ENCODE results near the gene MCM9.
A peak's percentile ranks its signal among the peaks of the same experiment; 100 is the strongest.

MCM9 gene

DNA sequence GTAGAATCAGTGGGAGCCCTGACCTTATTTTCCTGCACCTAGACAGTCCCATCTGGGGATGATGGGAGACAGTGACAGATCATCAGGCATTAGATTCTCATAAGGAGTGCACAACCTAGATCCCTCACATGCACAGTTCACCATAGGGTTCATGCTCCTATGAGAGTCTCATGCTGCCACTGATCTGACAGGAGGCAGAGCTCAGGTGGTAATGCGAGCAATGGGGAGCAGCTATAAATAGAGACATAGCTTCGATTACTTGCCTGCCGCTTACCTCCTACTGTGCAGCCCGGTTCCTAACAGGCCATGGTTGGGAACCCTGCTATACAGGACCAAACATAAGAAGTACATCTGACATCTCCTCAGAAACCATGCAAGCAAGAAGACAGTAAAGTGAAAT lies 72.5 kb downstream of the MCM9 start:
- no peaks in the 10 kb centered on the region for H3K27me3 Mint-ChIP-seq
- ATAC-seq (replicated peaks), result no peak
- peaks cover 0 to 2% of the 10 kb centered on the region in 2 donors for H3K9me3 Mint-ChIP-seq
- H3K4me3 Mint-ChIP-seq, result no peak overlapping the region
- H3K4me1 Mint-ChIP-seq (ENCODE audit: low read depth in 2 of 2), result peaks cover 42 to 73% of the 10 kb centered on the region in 2 donors
- H3K36me3 Mint-ChIP-seq (ENCODE audit: insufficient read depth), result no peaks in the 10 kb centered on the region
- no peak for DNase-seq
- H3K27ac Mint-ChIP-seq, result peak overlapping the region in 1 of 2 donors; percentile 8

- H3K9me3 Mint-ChIP-seq, result peaks cover 0 to 2% of the 10 kb centered on the region in 2 donors
- ATAC-seq (replicated peaks) (no peak), DNase-seq (no peak)
- no peak overlapping the region for H3K4me3 Mint-ChIP-seq
- no peak overlapping the region for H3K27ac Mint-ChIP-seq
- H3K36me3 Mint-ChIP-seq (ENCODE audit: insufficient read depth), result no peaks in the 10 kb centered on the region
- H3K4me1 Mint-ChIP-seq (ENCODE audit: low read depth in 2 of 2), result peaks cover 35 to 70% of the 10 kb centered on the region in 2 donors
- no peaks in the 10 kb centered on the region for H3K27me3 Mint-ChIP-seq
Measured at GRCh38 chr6:118860880-118861279, 74.1 kb downstream of the MCM9 start.

GRCh38 chr6:118860363-118860762 lies 74.6 kb downstream of the MCM9 start:
- ATAC-seq (replicated peaks) (no peak), DNase-seq (no peak)
- Mint-ChIP-seq H3K27ac (peak overlapping the region in 1 of 2 donors; percentile 4), H3K36me3 (ENCODE audit: insufficient read depth) (no peaks in the 10 kb centered on the region), H3K4me1 (ENCODE audit: low read depth in 2 of 2) (peaks cover 30 to 67% of the 10 kb centered on the region in 2 donors), H3K9me3 (peaks cover 0 to 2% of the 10 kb centered on the region in 2 donors), H3K27me3 (no peaks in the 10 kb centered on the region), H3K4me3 (no peak overlapping the region)

DNA sequence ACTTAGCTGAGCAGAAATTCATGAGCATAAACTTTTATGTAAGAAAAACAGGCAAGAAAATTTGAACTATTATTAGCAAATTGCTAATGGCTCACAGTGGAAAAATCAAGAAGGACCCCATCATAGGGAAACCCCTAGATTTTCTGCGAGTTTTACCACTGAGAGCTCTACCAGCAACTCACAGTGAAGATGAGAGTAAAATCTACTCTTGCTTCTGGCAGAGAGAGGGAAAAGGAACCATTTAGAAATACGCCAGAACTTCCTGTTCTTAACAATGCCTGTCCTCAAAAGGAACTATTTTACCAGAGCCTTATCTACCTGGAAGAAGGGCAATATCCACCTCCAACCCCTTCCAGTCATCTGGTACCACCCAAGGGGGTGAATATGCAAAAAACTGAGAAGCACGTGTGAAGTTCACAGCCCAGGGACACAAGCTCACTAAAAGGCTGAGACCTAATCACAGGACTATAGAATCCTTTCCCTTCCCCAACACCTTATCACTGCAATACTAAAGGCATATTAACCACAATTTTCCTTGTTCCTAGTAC lies 75.4 kb downstream of the MCM9 start:
- Mint-ChIP-seq H3K4me3 (no peak overlapping the region), H3K27ac (peak overlapping the region; percentile 4 to 46), H3K4me1 (ENCODE audit: low read depth in 2 of 2) (peaks cover 24 to 59% of the 10 kb centered on the region in 2 donors), H3K36me3 (ENCODE audit: insufficient read depth) (no peaks in the 10 kb centered on the region), H3K27me3 (no peaks in the 10 kb centered on the region), H3K9me3 (peaks cover 0 to 2% of the 10 kb centered on the region in 2 donors)
- DNase-seq (no peak), ATAC-seq (replicated peaks) (no peak)

DNA sequence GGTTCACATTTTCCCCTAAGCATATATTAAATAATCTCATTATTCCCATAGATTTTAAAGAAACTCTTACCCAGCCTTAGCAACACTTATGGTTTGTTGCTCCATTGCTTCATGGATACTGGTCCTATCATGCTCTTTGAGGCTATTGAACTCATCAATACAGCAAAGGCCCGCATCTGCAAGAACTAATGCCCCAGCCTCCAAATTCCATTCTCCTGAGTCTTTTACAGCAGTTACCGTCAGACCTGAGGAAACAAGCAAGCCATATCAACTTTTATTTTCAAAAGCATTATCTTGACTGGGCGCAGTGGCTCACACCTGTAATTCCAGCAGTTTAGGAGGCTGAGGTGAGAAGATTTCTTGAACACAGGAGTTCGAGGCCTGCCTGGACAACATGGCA lies 78.7 kb downstream of the MCM9 start:
- Mint-ChIP-seq H3K27ac (peak overlapping the region in 1 of 2 donors; percentile 44), H3K9me3 (peaks cover 0 to 2% of the 10 kb centered on the region in 2 donors), H3K27me3 (no peaks in the 10 kb centered on the region), H3K4me1 (ENCODE audit: low read depth in 2 of 2) (peaks cover 10 to 36% of the 10 kb centered on the region in 2 donors), H3K36me3 (ENCODE audit: insufficient read depth) (no peaks in the 10 kb centered on the region), H3K4me3 (no peak overlapping the region)
- DNase-seq (no peak), ATAC-seq (replicated peaks) (no peak)

DNA sequence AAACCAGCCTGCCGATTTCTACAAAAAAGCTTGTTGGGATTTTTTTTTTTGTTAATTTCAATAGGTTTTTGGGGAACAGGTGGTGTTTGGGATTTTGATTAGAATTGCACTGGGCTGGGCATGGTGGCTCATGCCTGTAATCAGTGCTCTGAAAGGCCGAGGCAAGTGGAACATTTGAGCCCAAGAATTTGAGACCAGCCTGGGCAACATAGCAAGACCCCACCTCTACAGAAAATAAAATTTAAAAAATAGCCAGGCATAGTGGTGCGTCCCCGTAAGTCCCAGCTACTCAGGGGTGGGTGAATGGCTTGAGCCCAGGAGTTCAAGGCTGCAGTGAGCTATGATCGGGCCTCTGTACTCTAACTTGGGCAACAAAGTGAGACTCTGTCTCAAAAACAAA lies 81.6 kb downstream of the MCM9 start:
- H3K27ac Mint-ChIP-seq, result no peak overlapping the region
- no peak for ATAC-seq (replicated peaks)
- H3K27me3 Mint-ChIP-seq, result no peaks in the 10 kb centered on the region
- no peak overlapping the region for H3K4me3 Mint-ChIP-seq
- H3K9me3 Mint-ChIP-seq, result no peaks in the 10 kb centered on the region
- no peaks in the 10 kb centered on the region for H3K36me3 Mint-ChIP-seq (ENCODE audit: insufficient read depth)
- H3K4me1 Mint-ChIP-seq (ENCODE audit: low read depth in 2 of 2), result peaks cover 4 to 18% of the 10 kb centered on the region in 2 donors
- DNase-seq, result no peak

GRCh38 chr6:118844915-118845314 lies 90.0 kb downstream of the MCM9 start:
- no peaks in the 10 kb centered on the region for H3K9me3 Mint-ChIP-seq
- peak overlapping the region; percentile 15 to 70 for H3K27ac Mint-ChIP-seq
- no peaks in the 10 kb centered on the region for H3K27me3 Mint-ChIP-seq
- H3K4me1 Mint-ChIP-seq (ENCODE audit: low read depth in 2 of 2), result peaks cover 15 to 28% of the 10 kb centered on the region in 2 donors
- ATAC-seq (replicated peaks) (peak; percentile 58), DNase-seq (no peak)
- H3K36me3 Mint-ChIP-seq (ENCODE audit: insufficient read depth), result peaks cover 3% of the 10 kb centered on the region
- peak overlapping the region; percentile 26 to 56 for H3K4me3 Mint-ChIP-seq

DNA sequence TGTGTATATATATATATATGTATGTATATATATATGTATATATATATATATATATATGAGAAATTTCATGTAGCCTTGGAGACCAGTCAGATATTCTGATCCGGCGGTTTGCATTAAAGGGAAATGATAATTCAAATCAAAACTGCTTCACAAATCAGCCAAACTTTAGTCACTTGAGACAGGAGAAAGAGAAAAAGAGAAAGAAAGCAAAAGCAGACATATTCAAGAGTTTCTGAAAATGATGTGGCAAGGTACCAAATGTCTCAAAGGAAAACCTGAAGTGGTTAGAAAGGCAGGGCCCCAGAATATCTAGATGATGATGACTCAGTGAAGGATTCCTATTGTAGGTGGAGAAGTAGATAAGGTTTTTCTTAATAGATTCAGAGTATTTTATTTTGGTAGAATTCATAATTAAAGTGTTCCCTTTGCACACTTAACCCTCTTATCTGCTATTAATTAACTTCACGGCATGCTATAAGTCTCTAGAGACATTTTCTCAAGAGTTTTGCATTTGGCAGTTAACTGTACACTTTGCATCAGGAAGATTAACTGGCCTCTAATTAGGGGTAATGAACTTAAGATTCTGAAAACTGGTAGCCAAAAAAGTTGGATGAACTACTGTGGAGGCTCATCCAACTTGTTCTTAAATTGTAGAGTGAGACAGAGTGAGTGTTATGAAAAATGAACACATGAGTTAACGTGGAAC lies 91.1 kb downstream of the MCM9 start:
- Mint-ChIP-seq H3K9me3 (peaks cover 0 to 5% of the 10 kb centered on the region in 2 donors), H3K4me1 (ENCODE audit: low read depth in 2 of 2) (peaks cover 13 to 31% of the 10 kb centered on the region in 2 donors), H3K27ac (peak overlapping the region in 1 of 2 donors; percentile 70), H3K36me3 (ENCODE audit: insufficient read depth) (peaks cover 3% of the 10 kb centered on the region), H3K4me3 (no peak overlapping the region), H3K27me3 (no peaks in the 10 kb centered on the region)
- ATAC-seq (replicated peaks), result peak; percentile 22
- no peak for DNase-seq

DNA sequence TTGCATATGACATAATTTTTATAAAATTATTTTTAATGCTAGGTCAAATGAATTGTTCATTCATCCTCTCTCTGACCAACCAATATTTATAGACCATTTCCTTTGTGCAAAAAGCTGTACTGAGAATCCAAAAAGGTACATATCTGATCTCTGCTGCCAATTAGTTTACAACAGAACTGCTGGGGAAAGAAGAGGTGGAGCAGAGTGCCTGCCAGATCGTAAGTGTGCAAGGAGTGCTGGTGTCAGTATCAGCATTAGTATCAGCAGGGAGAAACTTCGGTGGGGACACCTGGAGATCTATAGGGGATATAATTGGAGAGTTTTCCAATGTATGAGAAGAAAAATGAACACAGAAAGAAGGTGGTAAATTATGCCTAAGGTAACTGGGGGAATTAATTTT lies 104.3 kb downstream of the MCM9 start:
- Mint-ChIP-seq H3K4me1 (ENCODE audit: low read depth in 2 of 2) (peaks cover 0 to 17% of the 10 kb centered on the region in 2 donors), H3K9me3 (no peaks in the 10 kb centered on the region), H3K27me3 (no peaks in the 10 kb centered on the region), H3K36me3 (ENCODE audit: insufficient read depth) (peaks cover 22% of the 10 kb centered on the region), H3K4me3 (no peak overlapping the region), H3K27ac (peak overlapping the region in 1 of 2 donors; percentile 29)
- DNase-seq, result no peak
- no peak for ATAC-seq (replicated peaks)

DNA sequence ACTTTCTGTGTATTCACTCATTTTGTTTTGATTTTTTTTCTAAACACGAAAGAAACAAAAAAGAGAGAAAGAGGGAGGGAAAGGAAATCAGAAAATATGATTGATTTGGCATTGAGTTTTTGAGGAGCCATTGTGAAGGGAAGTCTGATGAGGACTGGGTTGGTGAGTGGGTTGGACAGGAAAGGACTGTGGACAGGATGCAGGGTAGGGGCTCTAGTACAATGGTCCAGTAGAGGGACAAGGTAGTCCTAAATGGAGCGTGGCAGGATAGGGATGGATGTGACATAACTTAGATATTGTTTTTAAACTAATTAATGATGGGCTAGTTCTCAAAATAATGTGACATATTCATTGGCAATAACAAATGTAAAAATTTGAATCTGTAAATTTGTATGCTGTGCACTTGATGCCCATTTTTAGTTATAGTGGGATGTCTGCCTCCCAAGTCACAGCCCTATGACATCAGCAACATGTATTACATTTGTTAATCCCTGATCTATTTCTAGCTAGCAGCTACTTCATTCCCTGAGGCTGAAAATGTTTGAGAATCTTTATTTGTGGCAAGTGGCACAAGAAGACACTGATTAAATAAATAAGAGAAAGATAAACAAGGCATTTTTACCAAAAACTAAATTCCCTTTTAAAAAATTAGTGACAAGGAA lies 105.0 kb downstream of the MCM9 start:
- H3K27me3 Mint-ChIP-seq, result no peaks in the 10 kb centered on the region
- peak overlapping the region in 1 of 2 donors; percentile 10 for H3K27ac Mint-ChIP-seq
- peaks cover 22% of the 10 kb centered on the region for H3K36me3 Mint-ChIP-seq (ENCODE audit: insufficient read depth)
- H3K4me3 Mint-ChIP-seq, result no peak overlapping the region
- DNase-seq (no peak), ATAC-seq (replicated peaks) (no peak)
- H3K9me3 Mint-ChIP-seq, result no peaks in the 10 kb centered on the region
- H3K4me1 Mint-ChIP-seq (ENCODE audit: low read depth in 2 of 2), result peaks cover 0 to 14% of the 10 kb centered on the region in 2 donors

DNA sequence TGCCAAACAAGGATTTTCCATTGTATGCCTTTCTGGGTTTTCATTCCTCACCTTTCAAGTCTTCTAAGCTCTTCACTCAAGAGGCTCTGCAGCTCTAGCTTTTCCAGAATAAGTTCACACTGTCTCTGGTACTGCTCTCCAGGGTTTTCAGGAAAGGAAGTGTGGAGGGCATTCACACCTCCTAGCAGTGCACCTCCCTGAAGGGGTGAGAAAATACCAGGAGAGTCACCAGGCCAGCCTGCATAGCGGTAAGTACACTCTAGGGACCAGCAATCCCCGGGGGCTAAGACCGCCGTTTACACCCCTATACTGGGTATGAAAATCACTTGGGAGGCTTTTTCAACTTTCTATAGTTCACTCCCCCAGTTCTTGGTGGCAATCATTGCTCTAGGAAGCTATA lies 108.9 kb downstream of the MCM9 start:
- no peak for ATAC-seq (replicated peaks)
- H3K4me3 Mint-ChIP-seq, result no peak overlapping the region
- no peaks in the 10 kb centered on the region for H3K27me3 Mint-ChIP-seq
- no peaks in the 10 kb centered on the region for H3K9me3 Mint-ChIP-seq
- peaks cover 0 to 5% of the 10 kb centered on the region in 2 donors for H3K4me1 Mint-ChIP-seq (ENCODE audit: low read depth in 2 of 2)
- DNase-seq, result no peak
- H3K36me3 Mint-ChIP-seq (ENCODE audit: insufficient read depth), result peaks cover 35% of the 10 kb centered on the region
- H3K27ac Mint-ChIP-seq, result peak overlapping the region in 1 of 2 donors; percentile 51

DNA sequence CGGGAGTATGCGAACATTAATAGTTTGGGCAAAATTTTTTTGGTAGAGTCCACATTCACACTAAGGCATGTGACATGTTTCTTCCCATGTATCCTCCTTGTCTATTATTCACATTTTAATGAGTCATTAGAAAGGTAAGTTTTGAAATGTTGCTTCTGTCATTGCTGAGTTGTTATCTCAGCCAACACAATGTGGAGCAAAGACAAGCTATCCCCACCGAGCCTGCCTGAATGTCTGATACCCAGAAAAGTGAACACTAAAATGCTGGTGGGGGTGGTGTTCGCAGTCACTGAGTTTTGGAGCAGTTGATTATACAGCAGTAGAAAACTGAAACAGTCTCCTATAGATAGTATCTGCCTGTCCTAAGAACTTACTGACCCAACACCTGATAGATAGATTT lies 109.3 kb downstream of the MCM9 start:
- Mint-ChIP-seq H3K27me3 (no peaks in the 10 kb centered on the region), H3K4me3 (no peak overlapping the region), H3K4me1 (ENCODE audit: low read depth in 2 of 2) (peaks cover 0 to 5% of the 10 kb centered on the region in 2 donors), H3K36me3 (ENCODE audit: insufficient read depth) (peaks cover 35% of the 10 kb centered on the region), H3K27ac (peak overlapping the region in 1 of 2 donors; percentile 51), H3K9me3 (peaks cover 2% of the 10 kb centered on the region in 2 donors)
- DNase-seq (no peak), ATAC-seq (replicated peaks) (no peak)

DNA sequence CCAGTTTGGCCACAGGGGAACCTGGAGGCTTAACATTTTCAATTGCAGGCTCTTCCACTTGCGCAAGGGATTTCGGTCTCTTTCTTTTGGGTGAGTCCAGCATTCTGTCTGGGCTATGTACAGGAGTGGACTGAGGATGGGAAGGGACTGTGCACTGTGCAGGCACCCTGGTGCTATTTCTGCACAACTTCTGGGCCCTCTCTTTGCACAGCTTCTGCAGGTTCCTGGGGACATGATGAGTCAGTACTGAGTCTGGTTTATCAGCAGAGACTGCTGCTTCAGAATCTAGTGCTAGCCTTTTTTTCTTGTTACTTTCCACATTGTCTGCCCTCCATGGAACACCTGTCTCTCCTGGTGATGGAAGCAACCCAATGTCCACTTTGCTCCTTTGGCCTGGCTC lies 119.5 kb downstream of the MCM9 start:
- H3K9me3 Mint-ChIP-seq, result peaks cover 4 to 8% of the 10 kb centered on the region in 2 donors
- H3K4me1 Mint-ChIP-seq (ENCODE audit: low read depth in 2 of 2), result peaks cover 19 to 40% of the 10 kb centered on the region in 2 donors
- H3K4me3 Mint-ChIP-seq, result no peak overlapping the region
- no peak for DNase-seq
- peaks cover 12% of the 10 kb centered on the region for H3K36me3 Mint-ChIP-seq (ENCODE audit: insufficient read depth)
- H3K27me3 Mint-ChIP-seq, result no peaks in the 10 kb centered on the region
- H3K27ac Mint-ChIP-seq, result peak overlapping the region; percentile 83 to 90
- no peak for ATAC-seq (replicated peaks)

GRCh38 chr6:118813775-118814174 lies 121.2 kb downstream of the MCM9 start:
- DNase-seq (no peak), ATAC-seq (replicated peaks) (no peak)
- Mint-ChIP-seq H3K9me3 (peaks cover 0 to 1% of the 10 kb centered on the region in 2 donors), H3K36me3 (ENCODE audit: insufficient read depth) (peaks cover 19% of the 10 kb centered on the region), H3K27me3 (no peaks in the 10 kb centered on the region), H3K4me3 (no peak overlapping the region), H3K27ac (peak overlapping the region; percentile 83 to 90), H3K4me1 (ENCODE audit: low read depth in 2 of 2) (peaks cover 35 to 58% of the 10 kb centered on the region in 2 donors)

Data from effector memory CD8-positive, alpha-beta T cell (primary cell).